ENCODE results near the gene PLCG2. TPM values are rescaled to one million over a fixed set of nuclear protein-coding genes. Genes with fewer than 3 reads are reported as not detected.

The PLCG2 gene
- total and polyA plus RNA-seq, 2 donors from 2014 or later, result 50.7 to 55.6 TPM

- Histone ChIP-seq H3K27ac (ENCODE audit: low read depth in 2 of 2, low read length in 2 of 2) (peak overlapping the region in 1 of 2 donors; percentile 59), H3K9ac (ENCODE audit: low read length in 3 of 3) (no peak overlapping the region), H3K4me1 (ENCODE audit: control insufficient read depth in 2 of 3, insufficient read depth in 2 of 3, low read depth in 1 of 3, low read length in 3 of 3) (peaks cover 0 to 15% (median 10%) of the 10 kb centered on the region in 3 donors), H3K27me3 (ENCODE audit: control insufficient read depth, insufficient read depth, low read length) (no peaks in the 10 kb centered on the region), H3K9me3 (ENCODE audit: control insufficient read depth in 2 of 3, insufficient read depth in 1 of 3, low read length in 3 of 3) (no peaks in the 10 kb centered on the region), H3K36me3 (ENCODE audit: control insufficient read depth in 2 of 3, insufficient read depth in 3 of 3, low read length in 3 of 3) (no peaks in the 10 kb centered on the region), H3K4me3 (ENCODE audit: low read length in 3 of 3) (no peak overlapping the region)
- TF ChIP-seq CTCF (IDR thresholded peaks at IDR 0.05; ENCODE audit: borderline replicate concordance, extremely low read depth, insufficient read depth), result no peak
- intact Hi-C loops (cut with DNase I), result no loop called here
- FAIRE-seq, result no peak
- no peak for DNase-seq
Measured at GRCh38 chr16:81815429-81815766, 36.3 kb downstream of the PLCG2 start.

- Histone ChIP-seq H3K27ac (ENCODE audit: low read depth in 2 of 2, low read length in 2 of 2) (no peak overlapping the region), H3K9ac (ENCODE audit: low read length in 3 of 3) (no peak overlapping the region), H3K4me1 (ENCODE audit: control insufficient read depth in 2 of 3, insufficient read depth in 2 of 3, low read depth in 1 of 3, low read length in 3 of 3) (peaks cover 0 to 12% (median 4%) of the 10 kb centered on the region in 3 donors), H3K36me3 (ENCODE audit: control insufficient read depth in 2 of 3, insufficient read depth in 3 of 3, low read length in 3 of 3) (no peaks in the 10 kb centered on the region), H3K27me3 (ENCODE audit: control insufficient read depth, insufficient read depth, low read length) (no peaks in the 10 kb centered on the region), H3K9me3 (ENCODE audit: control insufficient read depth in 2 of 3, insufficient read depth in 1 of 3, low read length in 3 of 3) (no peaks in the 10 kb centered on the region), H3K4me3 (ENCODE audit: low read length in 3 of 3) (no peak overlapping the region)
- FAIRE-seq (no peak), DNase-seq (no peak)
- intact Hi-C loops (cut with DNase I), result no loop called here
- no peak for TF ChIP-seq CTCF (IDR thresholded peaks at IDR 0.05; ENCODE audit: borderline replicate concordance, extremely low read depth, insufficient read depth)
Measured at GRCh38 chr16:81816351-81816750, 37.3 kb downstream of the PLCG2 start.

GRCh38 chr16:81816793-81817210 is 37.7 kb downstream of the PLCG2 start:
- intact Hi-C loops (cut with DNase I), result no loop called here
- no peak for TF ChIP-seq CTCF (IDR thresholded peaks at IDR 0.05; ENCODE audit: borderline replicate concordance, extremely low read depth, insufficient read depth)
- Histone ChIP-seq H3K36me3 (ENCODE audit: control insufficient read depth in 2 of 3, insufficient read depth in 3 of 3, low read length in 3 of 3) (no peaks in the 10 kb centered on the region), H3K9me3 (ENCODE audit: control insufficient read depth in 2 of 3, insufficient read depth in 1 of 3, low read length in 3 of 3) (no peaks in the 10 kb centered on the region), H3K9ac (ENCODE audit: low read length in 3 of 3) (no peak overlapping the region), H3K4me1 (ENCODE audit: control insufficient read depth in 2 of 3, insufficient read depth in 2 of 3, low read depth in 1 of 3, low read length in 3 of 3) (peaks cover 0 to 13% (median 4%) of the 10 kb centered on the region in 3 donors), H3K4me3 (ENCODE audit: low read length in 3 of 3) (no peak overlapping the region), H3K27ac (ENCODE audit: low read depth in 2 of 2, low read length in 2 of 2) (no peak overlapping the region), H3K27me3 (ENCODE audit: control insufficient read depth, insufficient read depth, low read length) (no peaks in the 10 kb centered on the region)
- DNase-seq (no peak), FAIRE-seq (no peak)

- FAIRE-seq (no peak), DNase-seq (no peak)
- intact Hi-C loops (cut with DNase I), result no loop called here
- no peaks in the 10 kb centered on the region for H3K9me3 ChIP-seq (ENCODE audit: control insufficient read depth in 2 of 3, insufficient read depth in 1 of 3, low read length in 3 of 3)
- H3K9ac ChIP-seq (ENCODE audit: low read length in 3 of 3), result no peak overlapping the region
- H3K36me3 ChIP-seq (ENCODE audit: control insufficient read depth in 2 of 3, insufficient read depth in 3 of 3, low read length in 3 of 3), result no peaks in the 10 kb centered on the region
- no peak overlapping the region for H3K27ac ChIP-seq (ENCODE audit: low read depth in 2 of 2, low read length in 2 of 2)
- TF ChIP-seq CTCF (IDR thresholded peaks at IDR 0.05; ENCODE audit: borderline replicate concordance, extremely low read depth, insufficient read depth), result no peak
- no peaks in the 10 kb centered on the region for H3K27me3 ChIP-seq (ENCODE audit: control insufficient read depth, insufficient read depth, low read length)
- no peak overlapping the region for H3K4me3 ChIP-seq (ENCODE audit: low read length in 3 of 3)
- peaks cover 0 to 13% (median 4%) of the 10 kb centered on the region in 3 donors for H3K4me1 ChIP-seq (ENCODE audit: control insufficient read depth in 2 of 3, insufficient read depth in 2 of 3, low read depth in 1 of 3, low read length in 3 of 3)
Measured at GRCh38 chr16:81817296-81817695, 38.2 kb downstream of the PLCG2 start.

Measured in kidney (tissue), 14 donors.